Pancreas (tissue), 10 donors: ENCODE measurements around the gene TMEM169. TPM values are rescaled to one million over a fixed set of nuclear protein-coding genes. Genes with fewer than 3 reads are reported as not detected.

Source experiments
- ATAC-seq, 4 donors: fragments of 200-7000 bp; cut with Tn5 transposase; one replicate each; pipeline versions ENCODE4 v1.8.0 to v1.9.1; 2020; ENCODE audit warnings: mild to moderate bottlenecking in 4 of 4, moderate library complexity in 4 of 4
- DNase-seq, 6 donors: peaks; one replicate each; pipeline ENCODE4 v3.0.0-alpha.2; 2020
- FAIRE-seq: peaks from 2 replicates; lab custom pipeline; 2012; peaks lifted over from hg19 to GRCh38; lab: Jason Lieb, UNC
- H3K27ac ChIP-seq, 4 donors: fragments of 200-600 bp; sonication (generic); 1 replicate in 3 of 4; 2 replicates in 1 of 4; pipeline versions ENCODE4 v1.5.0 to v1.8.0; 2020
- H3K27me3 ChIP-seq, 4 donors: fragments of 200-600 bp; one replicate each; pipeline ENCODE4 v1.8.0; 2021
- H3K36me3 ChIP-seq, 3 donors: fragments of 200-600 bp; sonication (generic) in 1 of 3; one replicate each; pipeline versions ENCODE4 v1.5.0 to v1.8.0; 2020 to 2021
- H3K4me1 ChIP-seq, 3 donors: fragments of 200-600 bp; one replicate each; pipeline ENCODE4 v1.8.0; 2021
- H3K4me3 ChIP-seq, 4 donors: fragments of 200-600 bp; sonication (generic) in 2 of 4; one replicate each; pipeline versions ENCODE4 v1.5.0 to v1.8.0; 2020 to 2021
- H3K9me3 ChIP-seq, 4 donors: fragments of 200-600 bp; one replicate each; pipeline ENCODE4 v1.8.0; 2021
- WGBS, 2 donors: extraction: QIAGEN DNeasy Blood & Tissue Kit; methylation state at CpG; one replicate each; pipeline ENCODE4 v1.1.7; 2013; 5-methylcytosine and 5-hydroxymethylcytosine counted together
- intact Hi-C, 3 donors: fragments of 100-400 bp; cut with DNase I; formaldehyde crosslinking; loops; one replicate each; pipeline versions ENCODE4 v1.11.1 to v1.14.2; 2022
- polyA plus RNA-seq, 2 donors: library from polyadenylated mRNA; stranded (reverse); fragments of 200-250 nt; gene quantifications; one replicate each; pipeline ENCODE4 v1.2.3, GENCODE V29; 2013
- total RNA-seq, 6 donors: library from RNA; stranded (reverse); fragmentation: NEBNext Ultra II Directional in 4 of 6; extraction: Animal tissue kit (Norgen Biotek cat#: 25700) in 4 of 6; gene quantifications; one replicate each; pipeline versions ENCODE4 v1.2.1 to v1.2.4, GENCODE V29; 2021 to 2023
- TF ChIP-seq, protein P1 (sequence below), 4 donors: fragments of 200-600 bp; sonication (generic) in 3 of 4; IDR thresholded peaks; one replicate each; pipeline versions ENCODE4 v1.5.0 to v1.8.0; 2021; ENCODE audit warnings: antibody characterized with exemption in 4 of 4
- donor health status: healthy with polysubstance abuse.
- donor health status: DM: no; HTN: no; CAD: no; lungs with moderate emphysema.
- donor health status: DM: no; HTN: no; CAD: no.
- donor health status: control.
- donor health status: control.
- donor health status: Bipolar disorder and iron deficiency.
- donor health status: DM: yes; HTN: yes; CAD: no.
- donor health status: DM: no; HTN: no; CAD: no.
- donor health status: DM: no; HTN: no; CAD: no.
- donor health status: DM: yes; HTN: yes; CAD: no.

Gene TMEM169
- total and polyA plus RNA-seq, 8 donors: 0.15 to 0.55 (median 0.44) TPM

DNA sequence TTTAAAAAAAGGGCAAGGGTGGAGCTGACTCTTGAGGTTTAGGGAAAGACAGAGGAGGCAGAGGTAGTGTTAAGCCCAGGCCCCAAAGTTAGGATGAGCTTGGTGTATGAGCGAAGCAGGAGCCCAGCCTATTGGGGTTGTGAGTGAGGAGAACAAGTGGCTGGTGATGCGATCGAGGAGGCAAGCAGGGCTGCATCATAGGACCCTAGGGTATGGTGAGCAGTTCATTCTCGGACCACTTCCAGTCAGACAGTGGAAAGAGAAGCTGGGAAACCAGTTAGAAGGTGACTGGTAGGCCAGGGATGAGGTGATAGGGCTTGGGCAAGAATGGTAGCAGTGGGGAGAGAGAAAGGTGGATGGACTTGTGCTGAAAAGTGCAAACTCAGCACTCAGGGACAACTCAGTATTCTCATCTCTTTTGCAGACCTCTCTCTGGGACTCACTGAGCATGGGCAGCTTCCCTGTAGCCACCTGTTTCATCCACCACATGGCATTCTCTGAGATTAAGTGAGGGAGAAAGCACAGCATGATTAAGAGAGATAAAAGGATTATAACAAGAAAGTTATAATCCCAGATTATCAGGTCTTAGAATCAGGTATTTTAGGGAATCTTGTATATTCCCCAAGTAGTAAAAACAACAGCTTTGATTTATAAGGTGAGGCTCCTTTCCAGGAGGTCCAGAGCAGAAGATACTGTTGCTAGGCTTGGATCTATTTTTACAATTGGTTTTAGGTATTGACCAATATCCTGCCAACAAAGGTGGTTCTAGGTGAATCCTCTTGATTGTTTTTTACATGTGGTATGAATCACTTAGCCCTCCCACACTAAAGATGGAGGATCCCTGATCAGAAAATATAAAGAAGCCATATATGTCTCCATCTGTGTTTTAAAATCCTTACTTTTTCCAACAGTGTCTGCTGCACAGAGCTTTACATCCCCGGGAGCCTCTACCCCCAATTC is 65.7 kb downstream of the TMEM169 start:
- FAIRE-seq (no peak), ATAC-seq (no peak), DNase-seq (no peak)
- peaks cover 6 to 40% (median 8%) of the 10 kb centered on the region in 3 donors for H3K36me3 ChIP-seq
- intact Hi-C loops: no loop called here
- H3K27me3 ChIP-seq: no peaks in the 10 kb centered on the region
- TF ChIP-seq, protein P1, sequence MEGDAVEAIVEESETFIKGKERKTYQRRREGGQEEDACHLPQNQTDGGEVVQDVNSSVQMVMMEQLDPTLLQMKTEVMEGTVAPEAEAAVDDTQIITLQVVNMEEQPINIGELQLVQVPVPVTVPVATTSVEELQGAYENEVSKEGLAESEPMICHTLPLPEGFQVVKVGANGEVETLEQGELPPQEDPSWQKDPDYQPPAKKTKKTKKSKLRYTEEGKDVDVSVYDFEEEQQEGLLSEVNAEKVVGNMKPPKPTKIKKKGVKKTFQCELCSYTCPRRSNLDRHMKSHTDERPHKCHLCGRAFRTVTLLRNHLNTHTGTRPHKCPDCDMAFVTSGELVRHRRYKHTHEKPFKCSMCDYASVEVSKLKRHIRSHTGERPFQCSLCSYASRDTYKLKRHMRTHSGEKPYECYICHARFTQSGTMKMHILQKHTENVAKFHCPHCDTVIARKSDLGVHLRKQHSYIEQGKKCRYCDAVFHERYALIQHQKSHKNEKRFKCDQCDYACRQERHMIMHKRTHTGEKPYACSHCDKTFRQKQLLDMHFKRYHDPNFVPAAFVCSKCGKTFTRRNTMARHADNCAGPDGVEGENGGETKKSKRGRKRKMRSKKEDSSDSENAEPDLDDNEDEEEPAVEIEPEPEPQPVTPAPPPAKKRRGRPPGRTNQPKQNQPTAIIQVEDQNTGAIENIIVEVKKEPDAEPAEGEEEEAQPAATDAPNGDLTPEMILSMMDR (IDR thresholded peaks at IDR 0.05): no peak
- no peaks in the 10 kb centered on the region for H3K4me1 ChIP-seq
- no peak overlapping the region for H3K4me3 ChIP-seq
- H3K27ac ChIP-seq: no peak overlapping the region
- no peaks in the 10 kb centered on the region for H3K9me3 ChIP-seq
- 93% methylated on average over 5 of the region's 5 CpGs for WGBS, 2 donors

- intact Hi-C loops: no loop called here
- Histone ChIP-seq H3K36me3 (peaks cover 0 to 30% (median 6%) of the 10 kb centered on the region in 3 donors), H3K27me3 (no peaks in the 10 kb centered on the region), H3K4me1 (no peaks in the 10 kb centered on the region), H3K9me3 (no peaks in the 10 kb centered on the region), H3K27ac (no peak overlapping the region), H3K4me3 (no peak overlapping the region)
- ATAC-seq: no peak
- FAIRE-seq: no peak
- 83% methylated on average over 4 of the region's 4 CpGs for WGBS, 2 donors
- DNase-seq: no peak
- TF ChIP-seq, protein P1 (IDR thresholded peaks at IDR 0.05): no peak
Measured at GRCh38 chr2:216148983-216149382, 67.3 kb downstream of the TMEM169 start.

GRCh38 chr2:216149741-216150140 is 68.0 kb downstream of the TMEM169 start:
- Histone ChIP-seq H3K27me3 (no peaks in the 10 kb centered on the region), H3K4me1 (no peaks in the 10 kb centered on the region), H3K4me3 (no peak overlapping the region), H3K27ac (no peak overlapping the region), H3K36me3 (peaks cover 0 to 31% (median 3%) of the 10 kb centered on the region in 3 donors), H3K9me3 (no peaks in the 10 kb centered on the region)
- WGBS, 2 donors: 82 to 85% methylated on average over 5 of the region's 5 CpGs
- DNase-seq (no peak), ATAC-seq (no peak), FAIRE-seq (no peak)
- TF ChIP-seq, protein P1 (IDR thresholded peaks at IDR 0.05): no peak
- intact Hi-C loops: no loop called here

DNA sequence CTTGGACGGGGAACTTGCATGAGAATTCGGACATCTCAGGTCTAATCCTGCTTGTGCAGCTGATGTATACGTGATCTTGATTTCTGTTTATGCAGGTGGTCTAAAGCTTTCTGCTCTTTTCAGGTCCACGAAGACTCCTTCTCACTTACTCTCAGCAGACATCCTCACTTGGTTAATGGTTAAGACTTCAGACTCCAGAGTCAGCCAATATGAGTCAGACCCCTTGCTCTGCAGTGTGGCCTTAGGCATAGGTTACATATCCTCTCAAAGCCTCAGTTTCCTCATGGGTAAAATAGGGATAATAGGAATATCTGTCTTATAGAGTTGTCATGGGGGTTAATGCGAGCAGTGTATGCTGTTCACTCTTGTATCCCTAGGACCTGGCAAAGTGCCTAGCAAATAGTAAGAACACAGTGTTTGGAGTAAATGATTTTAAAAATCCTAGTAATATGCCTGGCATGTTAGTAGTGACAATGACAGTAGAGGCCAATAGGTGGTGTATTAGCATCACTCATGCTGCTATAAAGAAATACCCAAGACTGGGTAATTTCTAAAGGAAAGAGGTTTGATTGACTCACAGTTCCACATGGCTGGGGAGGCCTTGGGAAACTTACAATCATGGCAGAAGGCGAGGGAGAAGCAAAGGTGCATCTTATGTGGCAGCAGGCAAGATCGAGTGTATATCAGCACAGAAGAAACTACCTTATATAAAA is 69.8 kb downstream of the TMEM169 start:
- H3K9me3 ChIP-seq: no peaks in the 10 kb centered on the region
- FAIRE-seq (no peak), ATAC-seq (no peak), DNase-seq (no peak)
- no peak overlapping the region for H3K4me3 ChIP-seq
- no peaks in the 10 kb centered on the region for H3K27me3 ChIP-seq
- no peak overlapping the region for H3K27ac ChIP-seq
- TF ChIP-seq, protein P1 (IDR thresholded peaks at IDR 0.05): no peak
- WGBS, 2 donors: 91 to 93% methylated on average over 7 of the region's 7 CpGs
- peaks cover 0 to 36% (median 4%) of the 10 kb centered on the region in 3 donors for H3K36me3 ChIP-seq
- H3K4me1 ChIP-seq: no peaks in the 10 kb centered on the region
- intact Hi-C loops: no loop called here

Other genes starting within 250 kb of the TMEM169 start
- 1 to 10 TPM; 1.3 to 4.8 (median 2.4) TPM for gene MREG, start 68.4 kb upstream of the TMEM169 start, total RNA-seq
- 1 to 10 TPM; 1.2 to 2.4 TPM for gene MREG, start 68.4 kb upstream of the TMEM169 start, polyA plus RNA-seq
- gene PECR, start 110 bp upstream of the TMEM169 start, total RNA-seq: 1 to 10 TPM; 3.8 to 7.5 (median 4.8) TPM
- gene PECR, start 110 bp upstream of the TMEM169 start, polyA plus RNA-seq: 1 to 10 TPM; 4.7 to 6.8 TPM
- 100 to 1,000 TPM in 3 of 6 donors, 10 to 100 TPM in 3; 63.5 to 117 (median 98.5) TPM for gene XRCC5, start 27.4 kb downstream of the TMEM169 start, total RNA-seq
- gene XRCC5, start 27.4 kb downstream of the TMEM169 start, polyA plus RNA-seq: 10 to 100 TPM; 29.0 to 58.7 TPM